ENCODE measurements around the gene TFB1M.
A peak's percentile ranks its signal among the peaks of the same experiment; 100 is the strongest.
"Not testable (repeated sequence)": the region's sequence is repeated elsewhere in the genome, so short reads cannot be mapped to it uniquely, and the experiment has no call there.

The TFB1M gene

DNA sequence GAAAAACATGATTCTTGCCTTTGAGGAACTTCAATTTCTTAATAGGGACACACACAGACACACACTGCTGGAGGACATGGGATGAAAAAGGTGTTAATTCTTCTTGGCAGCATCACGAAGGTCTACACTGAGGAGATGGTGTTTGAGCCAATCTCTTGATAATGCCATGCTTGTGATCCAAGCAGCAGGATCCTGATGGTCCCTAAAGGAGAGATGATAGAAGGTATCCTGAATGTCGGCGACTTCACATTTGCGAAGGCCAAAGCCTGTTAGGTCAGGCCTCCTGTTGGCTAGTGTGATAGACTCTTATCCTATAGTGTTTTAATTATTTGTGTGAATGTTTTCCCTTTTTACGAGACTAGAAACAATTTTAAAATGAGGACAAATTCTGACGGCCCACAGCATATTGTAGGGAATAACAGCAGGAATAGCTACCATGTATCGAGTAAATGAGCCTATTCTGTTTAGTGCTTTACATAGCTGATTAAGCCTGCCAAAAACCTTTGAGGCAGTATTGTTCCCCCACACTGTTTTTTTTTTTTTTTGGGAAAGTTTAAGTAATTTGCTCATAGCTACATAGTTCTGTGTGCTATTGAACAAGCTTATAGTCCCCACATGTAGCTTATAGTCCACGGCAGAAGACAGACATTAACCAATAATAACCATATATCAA is 15.3 kb upstream of the TFB1M start:
- no peak for DNase-seq

- DNase-seq = no peak
Observed at GRCh38 chr6:155328539-155329459, 14.5 kb upstream of the TFB1M start.

- no peak for DNase-seq
Observed at GRCh38 chr6:155328074-155328538, 13.8 kb upstream of the TFB1M start.

- no peak for DNase-seq
Observed at GRCh38 chr6:155327326-155328073, 13.2 kb upstream of the TFB1M start.

DNA sequence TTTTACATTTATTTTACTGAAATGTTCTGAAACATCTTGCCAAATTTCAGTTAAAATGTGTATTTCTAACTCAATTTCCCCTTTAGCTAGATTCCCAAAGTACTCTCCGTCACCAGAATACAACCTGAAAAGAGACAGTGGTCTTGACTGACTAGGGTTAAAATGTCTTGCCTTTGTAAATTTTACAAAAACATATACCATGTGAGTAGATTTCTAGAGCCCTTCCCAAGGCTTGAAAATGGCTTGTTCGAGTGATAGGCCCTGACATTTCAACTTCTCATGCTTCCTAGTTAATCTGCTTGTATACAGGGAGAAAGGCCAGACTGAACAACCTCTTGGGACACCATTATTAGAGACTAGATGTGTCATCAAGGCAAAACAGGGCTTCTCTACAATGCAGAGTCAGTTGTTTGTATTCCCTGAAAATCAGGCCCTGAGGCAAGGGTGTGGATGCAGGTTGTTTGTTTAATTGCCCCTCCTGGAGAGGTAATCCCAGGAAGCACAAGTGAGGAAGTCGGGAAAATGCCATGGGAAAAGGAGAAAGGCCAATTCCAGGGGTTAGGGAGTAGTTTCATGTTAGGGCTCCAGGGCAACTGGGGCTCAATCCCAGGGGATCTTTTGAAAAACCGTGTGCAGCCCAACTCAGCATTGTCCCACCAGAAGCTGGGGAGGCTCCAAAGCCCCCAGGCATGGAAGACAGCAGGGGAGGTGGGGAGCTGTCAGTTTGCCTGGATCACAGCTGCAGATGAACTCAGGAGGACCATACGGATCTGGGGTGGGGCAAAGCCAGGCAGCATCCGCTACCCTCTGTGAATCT is 11.6 kb upstream of the TFB1M start:
- DNase-seq = no peak

GRCh38 chr6:155324993-155325392 is 10.7 kb upstream of the TFB1M start:
- no peak for DNase-seq

GRCh38 chr6:155324172-155324571 is 9.9 kb upstream of the TFB1M start:
- no peak for DNase-seq

DNA sequence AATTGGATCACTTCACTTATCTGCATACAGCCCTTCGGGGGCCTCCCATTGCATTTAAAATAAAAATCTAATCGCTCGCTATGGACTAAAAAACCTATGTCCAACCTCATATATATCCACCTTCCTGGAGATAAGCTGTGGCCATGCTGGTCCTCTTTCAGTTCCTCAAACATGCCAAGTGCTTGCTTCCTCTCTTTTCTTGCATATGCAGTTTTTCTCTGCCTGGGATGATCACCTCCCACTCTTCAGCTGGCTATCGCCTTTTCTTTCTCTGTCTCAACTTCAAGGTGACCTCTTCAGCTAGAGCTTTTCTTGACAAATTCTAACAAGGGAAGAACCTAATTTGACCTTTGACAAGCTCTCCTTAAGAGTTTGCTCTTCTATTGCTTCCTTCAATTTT is 5.6 kb upstream of the TFB1M start:
- DNase-seq = no peak

DNA sequence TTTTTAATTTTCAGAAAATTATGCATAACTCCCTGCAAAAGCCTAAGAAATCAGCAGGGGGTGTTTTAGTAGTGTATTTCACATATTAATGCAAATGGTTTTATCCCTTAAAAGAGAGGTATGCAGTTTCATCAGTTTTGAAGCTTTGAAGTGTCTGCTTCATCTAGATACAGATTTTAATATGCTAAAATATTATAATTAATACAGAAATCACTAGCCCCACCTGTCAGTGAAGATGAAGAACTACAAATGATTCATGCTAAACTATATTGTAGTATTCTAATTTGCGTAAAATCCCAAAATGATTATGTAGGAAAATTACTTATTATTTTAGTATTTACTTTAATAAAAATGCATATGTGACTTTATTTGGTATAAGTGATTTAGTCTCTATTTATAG is 2.9 kb upstream of the TFB1M start:
- DNase-seq = no peak

GRCh38 chr6:155316419-155316818 is 2.1 kb upstream of the TFB1M start:
- DNase-seq = no peak

- DNase-seq = no peak
Observed at GRCh38 chr6:155315516-155315871, 1.2 kb upstream of the TFB1M start.

- peak; percentile 24 to 66 for DNase-seq
Observed at GRCh38 chr6:155314773-155315515, 660 bp upstream of the TFB1M start.

DNA sequence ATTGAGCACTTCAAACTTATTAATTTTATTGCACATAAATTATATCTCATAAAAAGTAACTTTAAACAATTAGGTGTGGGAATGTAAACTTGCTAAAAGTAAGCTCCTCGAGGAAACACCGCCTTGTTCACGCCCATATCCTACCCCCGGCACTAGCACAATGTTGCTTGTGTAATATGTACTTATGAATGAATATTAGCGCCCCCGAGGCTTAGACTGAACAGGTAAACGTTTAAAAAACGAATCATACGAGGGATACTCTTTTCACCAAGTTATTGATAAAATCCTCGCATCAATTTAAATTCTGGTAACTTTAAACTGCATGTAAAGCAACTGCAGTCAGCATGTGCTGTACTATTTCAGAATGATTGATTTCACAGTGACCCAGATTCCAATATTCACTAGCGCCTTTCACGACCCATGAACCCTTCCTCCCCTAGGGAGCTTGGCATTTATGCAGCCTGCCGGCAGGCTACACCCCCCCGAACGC is 637 bp downstream of the TFB1M start:
- no peak for DNase-seq

- not testable (repeated sequence) for DNase-seq
Observed at GRCh38 chr6:155312950-155313349, 1.3 kb downstream of the TFB1M start.

DNA sequence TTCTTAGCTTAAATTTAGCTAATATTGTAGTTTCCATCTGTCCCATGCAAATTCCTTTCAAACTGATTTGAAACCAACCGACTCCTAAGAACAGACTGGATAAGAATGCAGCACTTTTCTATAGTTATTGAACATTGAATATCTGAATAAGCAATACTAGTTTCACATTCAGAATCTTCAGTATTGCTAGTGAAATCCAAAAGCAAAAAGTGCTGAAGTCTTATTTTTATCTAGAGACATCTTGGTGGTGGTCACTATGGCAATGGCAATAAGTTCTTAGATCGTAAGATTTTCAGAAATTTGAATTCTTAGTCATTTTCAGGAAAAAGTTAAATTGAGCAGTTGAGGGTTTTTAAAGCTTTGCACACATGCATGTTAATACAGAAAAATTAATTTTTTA is 2.7 kb downstream of the TFB1M start:
- DNase-seq = no peak

DNA sequence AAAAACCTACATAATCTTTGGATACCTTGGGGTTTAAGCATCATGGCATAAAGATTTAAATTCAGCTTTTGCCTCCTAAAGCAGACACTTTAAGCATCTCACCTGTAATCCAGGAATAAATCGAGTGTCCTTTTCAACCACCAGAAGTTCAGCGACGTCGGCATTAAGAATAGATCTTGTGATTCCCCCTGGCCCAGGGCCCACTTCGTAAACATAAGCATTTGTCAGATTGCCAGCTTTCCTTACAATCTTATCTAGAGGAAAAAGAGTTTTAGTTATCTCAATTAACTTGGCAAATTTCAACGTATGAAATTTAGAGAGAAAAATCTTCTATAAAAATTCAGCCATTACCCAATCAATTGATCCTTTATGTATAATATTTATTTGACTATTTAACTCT is 3.2 kb downstream of the TFB1M start:
- no peak for DNase-seq

DNA sequence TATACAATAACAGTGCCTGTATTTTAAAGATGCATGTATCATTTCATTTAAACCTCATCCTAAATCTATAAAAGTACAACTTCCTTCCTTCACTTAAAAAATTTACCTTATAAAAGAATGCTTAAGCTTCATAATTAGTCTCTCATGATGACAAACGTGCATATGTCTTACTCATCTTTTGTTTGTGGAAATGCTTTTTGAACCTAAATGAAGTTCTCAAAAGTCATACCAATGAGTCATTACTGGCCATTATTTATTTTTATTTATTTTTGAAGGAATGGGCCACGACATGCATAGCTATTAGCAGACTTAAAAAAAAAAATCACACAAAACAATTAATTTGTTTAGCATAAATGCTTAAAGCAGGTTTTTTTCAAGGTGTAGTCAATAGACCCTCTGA is 3.7 kb downstream of the TFB1M start:
- DNase-seq = no peak

- no peak for DNase-seq
Observed at GRCh38 chr6:155309150-155309549, 5.1 kb downstream of the TFB1M start.

GRCh38 chr6:155306958-155307357 is 7.3 kb downstream of the TFB1M start:
- no peak for DNase-seq

DNA sequence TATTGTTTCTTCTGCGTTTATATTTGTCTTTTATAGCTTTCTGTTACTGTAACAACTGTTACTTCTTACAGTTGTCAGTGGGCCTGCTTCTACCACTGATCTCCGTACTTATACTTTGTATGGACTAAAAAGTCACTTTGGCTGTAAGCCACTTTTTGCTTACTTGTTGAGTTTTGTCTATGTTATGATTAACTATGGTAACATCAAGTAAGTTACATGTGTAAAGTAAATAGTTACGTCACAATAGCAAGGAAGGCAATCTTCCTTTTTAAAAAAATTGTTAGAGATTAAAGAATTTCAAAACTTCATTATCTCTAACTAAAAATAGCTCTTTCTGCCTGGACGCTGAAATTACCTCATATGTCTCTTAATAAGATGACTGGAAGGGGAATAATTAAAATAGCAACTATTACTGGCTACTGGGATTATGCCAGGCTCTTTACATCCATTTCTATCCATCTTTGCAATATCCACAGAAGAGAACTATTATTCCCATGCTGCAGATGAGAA is 10.9 kb downstream of the TFB1M start:
- DNase-seq = no peak

GRCh38 chr6:155301867-155302266 is 12.4 kb downstream of the TFB1M start:
- DNase-seq = no peak
